ENCODE results near the gene PELO.
"Not testable (repeated sequence)": the region's sequence is repeated elsewhere in the genome, so short reads cannot be mapped to it uniquely, and the experiment has no call there.

Gene PELO

GRCh38 chr5:52808316-52808901, 20.7 kb downstream of the PELO start:
- no peak for DNase-seq (ENCODE audit: low read depth in 1 of 2, low spot score in 1 of 2)

GRCh38 chr5:52809884-52810283, 22.2 kb downstream of the PELO start:
- DNase-seq (ENCODE audit: low read depth in 1 of 2, low spot score in 1 of 2), result peak in 1 of 2 experiments; percentile 60
- in situ Hi-C loops (cut with HindIII; ENCODE audit: low pct_unique_long_range_greater_than_20kb, low sequenced_read_pairs), result no loop called here
- TF ChIP-seq JUND (IDR thresholded peaks at IDR 0.05; ENCODE audit: low read depth), result no peak

More at GRCh38 chr5:52808316-52808901, 20.7 kb downstream of the PELO start:
- in situ Hi-C loops (cut with HindIII; ENCODE audit: low pct_unique_long_range_greater_than_20kb, low sequenced_read_pairs), result no loop called here
- TF ChIP-seq JUND (IDR thresholded peaks at IDR 0.05; ENCODE audit: low read depth), result no peak

GRCh38 chr5:52810426-52810825, 22.7 kb downstream of the PELO start:
- no peak for TF ChIP-seq JUND (IDR thresholded peaks at IDR 0.05; ENCODE audit: low read depth)
- in situ Hi-C loops (cut with HindIII; ENCODE audit: low pct_unique_long_range_greater_than_20kb, low sequenced_read_pairs), result no loop called here
- no peak for DNase-seq (ENCODE audit: low read depth in 1 of 2, low spot score in 1 of 2)

DNA sequence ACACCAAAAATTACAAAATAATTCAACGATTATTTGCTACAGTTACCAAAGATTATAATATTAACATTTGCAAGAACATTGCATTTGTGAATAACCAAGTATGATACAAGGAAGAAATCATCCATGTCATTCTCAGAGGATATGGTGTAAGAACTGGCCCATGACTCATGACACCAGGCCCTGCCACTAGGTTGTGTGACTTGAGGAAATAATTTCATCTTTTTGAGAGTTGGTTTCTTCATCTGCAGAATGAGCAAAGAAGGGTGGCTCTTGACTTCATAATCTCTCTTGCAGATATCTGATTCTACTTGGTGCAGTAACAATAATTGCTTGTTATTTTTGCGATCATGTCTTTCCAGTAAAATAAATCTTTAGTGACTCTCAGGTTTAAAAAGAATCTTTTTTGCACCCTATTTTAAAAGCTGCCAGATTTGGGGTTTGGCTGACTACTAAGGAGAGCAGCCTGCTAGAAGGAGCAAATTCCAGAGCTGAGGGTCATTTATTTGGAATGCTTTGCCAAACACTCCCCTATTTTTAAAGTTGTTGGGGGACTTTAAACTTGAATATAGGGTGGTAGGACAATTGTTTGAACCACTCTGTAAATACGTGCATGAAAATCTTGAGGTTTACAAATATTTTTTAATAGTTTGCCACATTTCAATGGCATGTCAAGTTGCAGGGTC, 23.5 kb downstream of the PELO start:
- TF ChIP-seq JUND (IDR thresholded peaks at IDR 0.05; ENCODE audit: low read depth), result no peak
- no peak for DNase-seq (ENCODE audit: low read depth in 1 of 2, low spot score in 1 of 2)
- in situ Hi-C loops (cut with HindIII; ENCODE audit: low pct_unique_long_range_greater_than_20kb, low sequenced_read_pairs), result no loop called here

DNA sequence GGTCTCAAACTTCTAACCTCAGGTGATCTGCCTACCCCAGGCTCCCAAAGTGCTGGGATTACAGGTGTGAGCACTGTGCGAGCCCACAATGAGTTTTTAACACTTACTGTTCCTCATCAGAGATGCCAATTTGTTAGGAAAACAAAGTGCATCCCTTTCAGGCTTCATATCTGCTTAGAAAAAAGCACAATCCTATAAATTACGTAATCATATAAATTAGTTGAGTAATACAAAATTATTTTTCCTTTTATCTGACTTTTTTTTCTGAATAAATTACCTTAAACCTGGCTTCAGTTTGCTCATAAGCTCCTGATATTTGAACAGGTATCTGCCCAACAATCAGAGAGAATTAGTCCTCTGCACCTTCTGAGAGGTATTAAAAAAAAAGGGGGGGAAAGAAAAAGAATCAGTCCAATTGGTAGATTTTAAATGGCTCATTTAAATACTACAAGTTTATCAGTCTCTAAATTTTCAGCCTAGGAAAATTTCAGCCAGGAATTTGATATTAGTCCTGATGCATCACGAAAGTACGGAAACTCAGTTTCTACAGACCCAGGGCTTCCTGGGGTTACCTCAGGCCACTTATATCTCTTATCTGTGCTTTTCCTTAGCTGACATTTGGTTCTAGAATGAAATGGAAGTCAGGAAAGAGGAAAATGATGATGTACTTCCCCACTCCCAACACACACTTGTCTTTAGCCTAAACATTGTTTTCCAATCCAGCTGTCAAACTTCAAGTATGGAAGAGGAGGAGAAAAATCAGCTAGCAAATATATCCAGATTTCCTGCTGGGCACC, 26.8 kb downstream of the PELO start:
- TF ChIP-seq JUND (IDR thresholded peaks at IDR 0.05; ENCODE audit: low read depth), result no peak
- in situ Hi-C loops (cut with HindIII; ENCODE audit: low pct_unique_long_range_greater_than_20kb, low sequenced_read_pairs), result no loop called here
- no peak for DNase-seq (ENCODE audit: low read depth in 1 of 2, low spot score in 1 of 2)

DNA sequence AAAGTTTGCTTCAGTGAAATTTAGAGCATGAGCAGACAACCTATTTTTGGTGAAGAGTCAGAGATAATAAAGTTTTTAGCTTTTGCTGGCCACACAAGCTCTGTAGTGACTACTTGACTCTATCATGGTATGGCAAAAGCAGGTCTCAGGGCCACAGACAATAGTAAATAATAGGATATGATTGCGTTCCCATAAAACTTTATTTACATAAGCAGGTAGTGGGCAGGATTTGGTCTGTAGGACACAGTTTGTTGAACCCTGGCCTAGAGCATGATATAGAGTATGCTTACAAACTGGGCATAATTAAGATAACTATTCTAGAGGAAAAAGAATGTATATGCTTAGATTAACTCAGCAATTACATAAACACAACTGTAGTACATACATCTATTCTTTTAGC, 30.1 kb downstream of the PELO start:
- TF ChIP-seq JUND (IDR thresholded peaks at IDR 0.05; ENCODE audit: low read depth), result no peak
- no peak for DNase-seq (ENCODE audit: low read depth in 1 of 2, low spot score in 1 of 2)
- in situ Hi-C loops (cut with HindIII; ENCODE audit: low pct_unique_long_range_greater_than_20kb, low sequenced_read_pairs), result no loop called here

- in situ Hi-C loops (cut with HindIII; ENCODE audit: low pct_unique_long_range_greater_than_20kb, low sequenced_read_pairs), result no loop called here
- TF ChIP-seq JUND (IDR thresholded peaks at IDR 0.05; ENCODE audit: low read depth), result no peak
- DNase-seq (ENCODE audit: low read depth in 1 of 2, low spot score in 1 of 2), result no peak
These were observed 30.6 kb downstream of the PELO start for GRCh38 chr5:52818360-52818759.

- DNase-seq (ENCODE audit: low read depth in 1 of 2, low spot score in 1 of 2); in situ Hi-C loops (cut with HindIII; ENCODE audit: low pct_unique_long_range_greater_than_20kb, low sequenced_read_pairs): not testable (repeated sequence)
These were observed 31.1 kb downstream of the PELO start for GRCh38 chr5:52818807-52819206.

- DNase-seq (ENCODE audit: low read depth in 1 of 2, low spot score in 1 of 2), result no peak
- TF ChIP-seq JUND (IDR thresholded peaks at IDR 0.05; ENCODE audit: low read depth), result no peak
- in situ Hi-C loops (cut with HindIII; ENCODE audit: low pct_unique_long_range_greater_than_20kb, low sequenced_read_pairs), result no loop called here
These were observed 34.2 kb downstream of the PELO start for GRCh38 chr5:52821901-52822300.

DNA sequence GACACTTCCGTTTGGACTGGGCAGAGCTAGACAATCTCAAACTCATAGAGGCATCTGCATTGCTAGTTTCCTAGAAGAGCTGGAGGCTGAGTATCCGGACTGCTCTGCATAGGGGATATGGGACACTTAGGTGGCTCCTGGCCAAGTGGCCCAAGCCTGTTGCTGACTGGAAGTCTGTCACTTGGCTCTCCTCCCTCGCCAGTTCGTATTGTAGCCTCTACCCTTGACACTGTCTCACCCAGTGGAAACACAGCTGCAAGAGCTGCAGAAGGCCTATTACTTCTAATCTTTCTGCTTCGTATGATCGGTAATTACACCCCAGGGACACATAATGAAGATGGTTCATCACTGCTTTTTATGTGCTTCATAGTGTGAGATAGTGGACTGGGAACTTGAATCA, 34.7 kb downstream of the PELO start:
- no peak for TF ChIP-seq JUND (IDR thresholded peaks at IDR 0.05; ENCODE audit: low read depth)
- in situ Hi-C loops (cut with HindIII; ENCODE audit: low pct_unique_long_range_greater_than_20kb, low sequenced_read_pairs), result no loop called here
- no peak for DNase-seq (ENCODE audit: low read depth in 1 of 2, low spot score in 1 of 2)

DNA sequence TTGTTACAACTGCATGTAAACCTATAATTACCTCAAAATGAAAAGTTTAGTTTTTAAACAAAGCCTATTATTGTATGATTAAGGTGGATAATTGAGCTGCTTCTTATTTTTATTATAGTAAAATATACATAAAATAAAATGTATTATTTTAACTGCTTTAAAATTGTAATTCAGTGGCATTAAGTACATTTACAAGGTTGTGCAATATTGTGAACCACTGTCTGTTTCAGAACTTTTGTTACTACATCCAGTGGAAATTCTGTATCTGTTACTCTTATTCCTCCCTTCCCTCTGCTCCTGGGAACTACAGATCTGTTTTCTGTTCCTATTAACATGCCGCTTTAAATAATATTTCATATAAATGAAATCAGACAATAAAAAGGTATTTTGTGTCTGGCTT, 37.1 kb downstream of the PELO start:
- no peak for DNase-seq (ENCODE audit: low read depth in 1 of 2, low spot score in 1 of 2)
- in situ Hi-C loops (cut with HindIII; ENCODE audit: low pct_unique_long_range_greater_than_20kb, low sequenced_read_pairs), result no loop called here
- TF ChIP-seq JUND (IDR thresholded peaks at IDR 0.05; ENCODE audit: low read depth), result no peak

- TF ChIP-seq JUND (IDR thresholded peaks at IDR 0.05; ENCODE audit: low read depth), result no peak
- no peak for DNase-seq (ENCODE audit: low read depth in 1 of 2, low spot score in 1 of 2)
- in situ Hi-C loops (cut with HindIII; ENCODE audit: low pct_unique_long_range_greater_than_20kb, low sequenced_read_pairs), result no loop called here
These were observed 38.1 kb downstream of the PELO start for GRCh38 chr5:52825826-52826225.

DNA sequence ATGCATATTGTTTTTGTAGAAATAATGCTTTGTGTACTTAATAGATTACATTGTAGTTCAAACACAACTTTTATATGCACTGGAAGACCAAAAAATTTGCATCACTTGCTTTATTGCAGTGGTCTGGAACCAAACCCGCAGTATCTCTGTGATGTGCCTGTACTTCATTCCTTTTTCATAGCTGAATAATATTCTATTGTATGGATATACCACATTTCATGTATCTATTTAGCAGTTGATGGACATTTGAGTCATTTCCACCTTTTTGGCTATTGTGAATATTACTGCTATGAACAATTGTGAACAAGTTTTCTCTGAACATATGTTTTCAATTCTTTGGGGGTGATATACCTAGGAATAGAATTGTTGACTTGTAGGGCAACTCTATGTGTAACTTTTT, 40.1 kb downstream of the PELO start:
- in situ Hi-C loops (cut with HindIII; ENCODE audit: low pct_unique_long_range_greater_than_20kb, low sequenced_read_pairs), result no loop called here
- no peak for TF ChIP-seq JUND (IDR thresholded peaks at IDR 0.05; ENCODE audit: low read depth)
- DNase-seq (ENCODE audit: low read depth in 1 of 2, low spot score in 1 of 2), result no peak

All from T47D (cell line).